NCI-H345 treated with DMSO at 0.1 percent for 48 hours (cell line): ENCODE measurements around the gene STX16.

Experiments used
- DNase-seq: peaks from one replicate; lab custom pipeline; 2025; ENCODE audit not compliant: unreplicated experiment; lab: John Stamatoyannopoulos, UW

STX16 gene

GRCh38 chr20:58652606-58653294 is 1.7 kb downstream of the STX16 start:
- DNase-seq, result no peak

- DNase-seq, result no peak
These were observed 3.3 kb downstream of the STX16 start for GRCh38 chr20:58654337-58654736.

DNA sequence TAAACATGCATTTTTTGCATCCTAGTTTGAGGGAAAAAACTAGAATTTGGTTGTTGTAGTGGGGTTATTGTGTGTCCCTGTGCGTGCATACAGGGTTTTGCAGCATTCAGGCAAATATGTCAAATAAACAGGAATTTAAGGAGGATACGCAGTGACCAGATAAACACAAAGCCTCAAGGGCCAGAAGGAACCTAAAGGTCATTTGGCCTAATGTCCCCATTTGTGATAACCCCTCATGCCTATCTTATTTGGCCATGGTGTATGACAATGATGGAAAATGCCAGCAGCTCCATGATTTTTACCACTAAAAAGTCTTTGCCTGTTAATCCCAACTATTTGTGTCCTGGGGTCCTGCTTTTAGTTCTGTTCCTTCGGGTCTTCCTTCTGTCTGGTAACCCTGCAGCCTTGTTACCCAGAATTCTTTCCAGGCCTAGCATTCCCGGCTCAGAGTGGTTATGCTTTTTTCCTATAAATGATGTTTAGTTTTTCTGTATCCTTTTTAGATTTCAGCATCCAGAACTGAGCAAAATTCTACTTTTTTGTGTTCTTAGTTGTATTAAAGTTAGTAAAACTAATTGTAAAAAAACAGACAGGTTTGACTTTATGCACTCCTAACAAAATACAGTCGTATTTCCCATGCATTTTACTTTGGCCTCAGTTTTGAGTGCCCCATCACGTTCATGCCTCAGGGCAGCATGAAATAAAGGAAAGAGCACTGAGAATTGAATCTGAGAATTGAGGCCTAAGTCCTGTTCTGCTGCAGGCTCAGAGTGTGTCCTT is 4.4 kb downstream of the STX16 start:
- no peak for DNase-seq

DNA sequence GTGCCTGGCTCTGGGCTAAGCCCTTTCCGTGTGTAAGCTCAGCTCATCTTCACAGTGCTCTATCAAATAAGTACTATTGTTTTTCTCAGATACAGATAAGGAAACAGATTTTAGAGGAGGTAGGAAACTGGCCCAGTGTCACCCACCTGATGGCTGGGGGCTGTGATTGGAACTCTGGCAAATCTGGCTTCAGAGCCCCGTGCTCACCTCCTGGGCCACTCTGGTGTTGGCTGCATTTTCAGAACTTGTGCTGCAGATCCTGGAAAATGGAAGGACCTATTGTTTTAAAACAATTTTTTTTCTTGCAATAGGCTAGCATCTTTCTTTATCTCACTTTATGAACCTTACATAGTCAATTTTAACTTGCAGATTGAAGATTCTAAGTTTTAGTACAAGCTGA is 5.7 kb downstream of the STX16 start:
- DNase-seq, result no peak

GRCh38 chr20:58657262-58657661 is 6.2 kb downstream of the STX16 start:
- DNase-seq, result no peak

- no peak for DNase-seq
These were observed 6.9 kb downstream of the STX16 start for GRCh38 chr20:58657986-58658385.

- DNase-seq, result no peak
These were observed 7.7 kb downstream of the STX16 start for GRCh38 chr20:58658760-58659159.

- no peak for DNase-seq
These were observed 8.8 kb downstream of the STX16 start for GRCh38 chr20:58659841-58660240.

- DNase-seq, result no peak
These were observed 9.9 kb downstream of the STX16 start for GRCh38 chr20:58660855-58661597.

- no peak for DNase-seq
These were observed 10.8 kb downstream of the STX16 start for GRCh38 chr20:58661598-58662473.

DNA sequence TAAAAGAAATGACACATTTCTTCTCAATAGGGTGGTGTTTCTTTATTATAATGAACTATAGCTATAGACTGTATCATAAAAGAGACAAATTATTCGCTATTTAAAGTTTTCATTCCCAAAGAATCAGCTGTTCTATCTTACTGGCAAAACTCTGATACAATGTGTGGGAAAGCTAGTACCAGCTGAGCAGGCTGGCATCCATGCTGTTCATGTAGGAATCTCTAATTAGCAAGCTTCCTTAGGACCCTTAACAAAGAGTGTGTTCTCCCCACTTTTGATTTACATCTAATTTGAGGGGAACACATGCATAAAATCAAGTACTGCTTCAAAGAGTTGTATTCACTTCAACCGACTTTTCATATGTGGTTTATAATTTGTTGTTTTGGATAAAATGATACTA is 13.2 kb downstream of the STX16 start:
- DNase-seq, result no peak

DNA sequence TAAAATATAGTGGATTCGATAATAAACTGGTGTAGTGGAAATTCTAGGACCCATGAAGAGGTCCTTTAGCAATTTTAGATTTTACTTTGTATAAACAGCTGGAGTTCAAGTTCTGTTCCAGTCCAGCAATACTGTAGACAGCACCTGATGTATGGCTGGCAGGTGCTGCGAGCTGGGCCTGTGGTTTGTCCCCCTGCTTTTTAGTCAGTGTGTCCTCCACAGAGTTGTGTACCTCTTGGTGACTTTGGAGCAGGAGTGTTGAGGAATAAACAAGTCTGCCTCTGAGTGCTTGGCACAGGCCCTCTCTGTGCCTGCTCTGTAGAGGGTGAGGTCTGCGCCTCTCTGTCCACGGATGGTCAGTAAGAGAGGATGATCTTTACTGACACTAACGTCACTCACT is 13.8 kb downstream of the STX16 start:
- no peak for DNase-seq

GRCh38 chr20:58665606-58666005 is 14.5 kb downstream of the STX16 start:
- DNase-seq, result no peak

GRCh38 chr20:58666702-58667101 is 15.6 kb downstream of the STX16 start:
- no peak for DNase-seq

GRCh38 chr20:58667975-58668374 is 16.9 kb downstream of the STX16 start:
- DNase-seq, result no peak

DNA sequence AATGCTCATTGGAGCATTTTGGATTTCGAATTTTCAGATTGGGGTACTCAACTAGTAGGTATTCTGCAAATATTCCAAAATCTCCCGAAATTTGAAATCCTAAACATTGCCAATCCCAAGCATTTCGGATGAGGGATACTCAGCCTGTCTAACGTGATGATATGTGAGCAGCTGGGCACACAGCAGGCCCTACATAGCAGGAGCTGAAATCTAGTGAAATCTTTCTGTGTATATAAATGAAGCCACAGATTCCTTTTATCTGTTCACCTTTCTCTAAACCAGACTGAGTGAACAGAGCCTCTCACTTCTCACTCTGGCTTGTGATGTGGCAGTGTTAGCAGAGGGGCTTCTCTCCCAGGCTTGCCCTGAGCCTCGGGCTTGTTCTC is 17.8 kb downstream of the STX16 start:
- no peak for DNase-seq

DNA sequence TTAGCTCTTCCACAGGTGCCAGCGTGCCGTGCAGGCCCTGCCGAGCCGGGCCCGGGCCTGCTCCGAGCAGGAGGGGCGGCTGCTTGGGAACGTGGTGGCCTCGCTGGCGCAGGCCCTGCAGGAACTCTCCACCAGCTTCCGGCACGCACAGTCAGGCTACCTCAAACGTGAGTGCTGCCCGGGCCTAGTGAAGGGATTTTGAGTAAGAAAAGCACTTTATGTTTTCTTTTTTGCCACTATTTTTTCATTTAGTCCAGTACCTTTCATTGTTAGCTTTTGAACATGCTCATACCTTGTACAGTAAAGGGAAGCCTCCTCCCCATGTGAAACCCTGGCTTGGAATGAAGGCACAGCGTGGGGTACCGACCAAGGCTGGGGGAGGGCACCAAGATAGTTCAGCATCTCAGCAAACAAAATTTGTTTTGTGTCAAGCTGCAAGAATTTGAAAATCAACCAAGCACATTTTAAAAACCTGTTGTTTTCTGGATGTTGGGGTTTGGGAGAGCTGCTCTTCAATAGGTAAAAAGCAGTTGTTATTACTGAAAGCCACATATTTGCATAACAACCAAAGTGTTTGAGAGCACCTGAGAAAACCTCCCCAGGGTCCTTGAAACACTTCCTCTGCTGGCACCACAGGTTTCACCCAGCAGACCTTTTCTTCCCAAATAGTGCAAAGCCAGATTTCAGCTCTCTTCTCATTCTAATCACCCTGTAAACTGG is 18.4 kb downstream of the STX16 start:
- DNase-seq, result no peak

- DNase-seq, result no peak
These were observed 19.0 kb downstream of the STX16 start for GRCh38 chr20:58670102-58670501.

DNA sequence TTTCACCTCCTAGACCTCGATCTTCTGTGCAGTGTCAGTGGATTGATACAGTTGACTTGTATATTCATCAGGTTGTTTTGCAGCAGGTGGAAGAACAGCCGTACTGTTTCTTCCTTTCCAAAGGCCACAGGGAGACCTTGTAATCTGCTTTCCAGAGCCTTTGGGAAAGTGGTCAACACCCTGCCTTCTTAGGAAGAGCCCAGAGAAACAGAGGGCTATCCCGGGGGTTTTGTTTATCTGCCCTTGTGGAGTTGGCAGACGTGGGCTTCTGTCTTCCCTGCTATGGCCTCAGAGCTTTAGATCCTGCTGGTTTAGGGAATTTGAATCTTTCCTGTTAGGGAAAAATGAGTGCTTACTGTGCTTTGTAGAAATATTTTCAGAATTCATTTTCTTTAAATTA is 19.6 kb downstream of the STX16 start:
- no peak for DNase-seq

GRCh38 chr20:58673119-58673518 is 22.0 kb downstream of the STX16 start:
- DNase-seq, result no peak
